Liver (tissue), 9 donors: ENCODE results near the gene SLC6A3. TPM values are rescaled to one million over a fixed set of nuclear protein-coding genes. Genes with fewer than 3 reads are reported as not detected.

ENCODE experiments used
- DNase-seq: peaks from one replicate; pipeline ENCODE4 v3.0.0-alpha.2; 2017; ENCODE audit warnings: low spot score
- H3K27ac ChIP-seq, 2 donors: one replicate each; pipeline ENCODE4 v1.7.0; 2013; ENCODE audit warnings: inconsistent platforms in 2 of 2, low read length in 2 of 2, control low read depth in 1 of 2, low read depth in 1 of 2, mild to moderate bottlenecking in 1 of 2
- H3K27me3 ChIP-seq, 4 donors: one replicate each; pipeline versions ENCODE4 v1.6.1 to v1.7.0; 2013; ENCODE audit warnings: low read length in 3 of 4, inconsistent platforms in 1 of 4, mild to moderate bottlenecking in 1 of 4, moderate library complexity in 1 of 4; ENCODE audit not compliant: control insufficient read depth in 4 of 4, insufficient read depth in 4 of 4
- H3K36me3 ChIP-seq, 4 donors: one replicate each; pipeline versions ENCODE4 v1.6.1 to v1.7.0; 2013; ENCODE audit warnings: low read length in 3 of 4, mild to moderate bottlenecking in 3 of 4, low read depth in 1 of 4, moderate library complexity in 1 of 4; ENCODE audit not compliant: control insufficient read depth in 4 of 4, insufficient read depth in 3 of 4
- H3K4me1 ChIP-seq, 4 donors: one replicate each; pipeline versions ENCODE4 v1.6.1 to v1.7.0; 2013; ENCODE audit warnings: low read length in 3 of 4, mild to moderate bottlenecking in 3 of 4, moderate library complexity in 1 of 4; ENCODE audit not compliant: control insufficient read depth in 4 of 4, insufficient read depth in 4 of 4
- H3K4me3 ChIP-seq, 3 donors: one replicate each; pipeline versions ENCODE4 v1.6.1 to v1.7.0; 2013; ENCODE audit warnings: low read length in 3 of 3, control low read depth in 1 of 3, low read depth in 1 of 3, mild to moderate bottlenecking in 1 of 3
- H3K9ac ChIP-seq, 2 donors: one replicate each; pipeline ENCODE4 v1.7.0; 2013; ENCODE audit warnings: low read length in 2 of 2, mild to moderate bottlenecking in 2 of 2, moderate library complexity in 2 of 2, control low read depth in 1 of 2, low read depth in 1 of 2
- H3K9me3 ChIP-seq, 4 donors: one replicate each; pipeline versions ENCODE4 v1.6.1 to v1.7.0; 2013; ENCODE audit warnings: low read length in 3 of 4; ENCODE audit not compliant: control insufficient read depth in 4 of 4
- ATF3 ChIP-seq: IDR thresholded peaks from 2 replicates; pipeline ENCODE4 v1.6.1; 2016; ENCODE audit warnings: antibody characterized with exemption
- CTCF ChIP-seq: fragments of 150-350 bp; IDR thresholded peaks from 2 replicates; pipeline ENCODE4 v1.5.1; 2017; ENCODE audit warnings: improper control_type of control experiment, low read depth, low read length; ENCODE audit not compliant: missing input control
- EGR1 ChIP-seq, 2 donors: IDR thresholded peaks; 2 replicates each; pipeline ENCODE4 v1.6.1; 2016 to 2018; ENCODE audit warnings: antibody characterized with exemption in 2 of 2, low read depth in 2 of 2
- FOXA1 ChIP-seq: IDR thresholded peaks from 2 replicates; pipeline ENCODE4 v1.6.1; 2016; ENCODE audit warnings: antibody characterized with exemption
- FOXA2 ChIP-seq: IDR thresholded peaks from 2 replicates; pipeline ENCODE4 v1.6.1; 2016; ENCODE audit warnings: antibody characterized with exemption
- GABPA ChIP-seq, 2 donors: IDR thresholded peaks in 1 of 2; conservative IDR thresholded peaks in 1 of 2; 2 replicates each; pipeline ENCODE4 v1.6.1; 2016; ENCODE audit warnings: antibody characterized with exemption in 2 of 2, mild to moderate bottlenecking in 1 of 2, moderate library complexity in 1 of 2
- HNF4A ChIP-seq, 2 donors: conservative IDR thresholded peaks; 2 replicates each; pipeline ENCODE4 v1.6.1; 2016; ENCODE audit warnings: antibody characterized with exemption in 2 of 2, mild to moderate bottlenecking in 2 of 2
- HNF4G ChIP-seq: IDR thresholded peaks from 2 replicates; pipeline ENCODE4 v1.6.1; 2016; ENCODE audit warnings: antibody characterized with exemption
- JUND ChIP-seq, 2 donors: IDR thresholded peaks; 2 replicates each; pipeline ENCODE4 v1.6.1; 2016; ENCODE audit warnings: antibody characterized with exemption in 2 of 2
- MAX ChIP-seq: IDR thresholded peaks from 2 replicates; pipeline ENCODE4 v1.6.1; 2016; ENCODE audit warnings: antibody characterized with exemption
- NR2F2 ChIP-seq: IDR thresholded peaks from 2 replicates; pipeline ENCODE4 v1.6.1; 2016; ENCODE audit warnings: antibody characterized with exemption
- RAD21 ChIP-seq, 2 donors: IDR thresholded peaks; 2 replicates each; pipeline ENCODE4 v1.6.1; 2016; ENCODE audit warnings: antibody characterized with exemption in 2 of 2, mild to moderate bottlenecking in 2 of 2
- REST ChIP-seq: IDR thresholded peaks from 2 replicates; pipeline ENCODE4 v1.6.1; 2016; ENCODE audit warnings: antibody characterized with exemption, mild to moderate bottlenecking
- RXRA ChIP-seq, 2 donors: IDR thresholded peaks; 2 replicates each; pipeline ENCODE4 v1.6.1; 2017 to 2018; ENCODE audit warnings: antibody characterized with exemption in 2 of 2, mild to moderate bottlenecking in 1 of 2
- SP1 ChIP-seq: IDR thresholded peaks from 2 replicates; pipeline ENCODE4 v1.6.1; 2018; ENCODE audit warnings: antibody characterized with exemption, mild to moderate bottlenecking
- TAF1 ChIP-seq: conservative IDR thresholded peaks from 2 replicates; pipeline ENCODE4 v1.6.1; 2016; ENCODE audit warnings: antibody characterized with exemption, mild to moderate bottlenecking
- YY1 ChIP-seq: IDR thresholded peaks from 2 replicates; pipeline ENCODE4 v1.6.1; 2016; ENCODE audit warnings: antibody characterized with exemption, mild to moderate bottlenecking
- ZBTB33 ChIP-seq: IDR thresholded peaks from 2 replicates; pipeline ENCODE4 v1.6.1; 2016; ENCODE audit warnings: antibody characterized with exemption
- WGBS: extraction: QIAGEN DNeasy Blood & Tissue Kit; methylation state at CpG from one replicate; pipeline ENCODE4 v1.1.7; 2013; 5-methylcytosine and 5-hydroxymethylcytosine counted together
- polyA plus RNA-seq, 2 donors: library from polyadenylated mRNA; stranded (reverse) in 1 of 2; unstranded in 1 of 2; fragments of 200-250 nt in 1 of 2; fragments of >200 nt in 1 of 2; fragmentation: Nextera tagmentation in 1 of 2; extraction: Ambion mirVana in 1 of 2; gene quantifications; one replicate each; pipeline versions ENCODE4 v1.2.1 to v1.2.3, GENCODE V29; 2013 to 2015
- total RNA-seq, 2 donors: library from RNA; depleted of rRNA; stranded (reverse); fragments of >200 nt; gene quantifications; one replicate each; pipeline ENCODE4 v1.2.3, GENCODE V29; 2014
- donor health status: healthy.
- donor health status: healthy.
- donor health status: healthy.
- donor health status: healthy.
- donor health status: healthy.

The SLC6A3 gene
- total and polyA plus RNA-seq, 4 donors: not detected

GRCh38 chr5:1470762-1471211 is 25.5 kb upstream of the SLC6A3 start:
- Histone ChIP-seq H3K9me3 (no peaks in the 10 kb centered on the region), H3K36me3 (no peaks in the 10 kb centered on the region), H3K27me3 (no peaks in the 10 kb centered on the region), H3K4me3 (no peak overlapping the region), H3K4me1 (peaks cover 3 to 10% (median 5%) of the 10 kb centered on the region in 4 donors), H3K27ac (no peak overlapping the region), H3K9ac (no peak overlapping the region)
- DNase-seq: peak; percentile 56
- TF ChIP-seq RAD21 (IDR thresholded peaks at IDR 0.05) (peak; percentile 30 to 52), JUND (IDR thresholded peaks at IDR 0.05) (no peak), SP1 (peak; percentile 63), MAX (no peak), RXRA (IDR thresholded peaks at IDR 0.05) (peak; percentile 85 to 88), HNF4G (no peak), FOXA2 (no peak), YY1 (no peak), NR2F2 (no peak), REST (peak; percentile 3), HNF4A (conservative IDR thresholded peaks at IDR 0.05) (peak; percentile 75)
- WGBS: 36% methylated on average over 18 of the region's 18 CpGs

- Histone ChIP-seq H3K27ac (no peak overlapping the region), H3K36me3 (peaks cover 0 to 2% (median 1%) of the 10 kb centered on the region in 4 donors), H3K27me3 (no peaks in the 10 kb centered on the region), H3K9ac (no peak overlapping the region), H3K4me3 (no peak overlapping the region), H3K9me3 (no peaks in the 10 kb centered on the region), H3K4me1 (peaks cover 3 to 10% (median 5%) of the 10 kb centered on the region in 4 donors)
- 94% methylated on average over 28 of the region's 28 CpGs for WGBS
- TF ChIP-seq RAD21 (IDR thresholded peaks at IDR 0.05) (no peak), FOXA2 (no peak), TAF1 (no peak), REST (no peak), ZBTB33 (no peak), YY1 (no peak), JUND (IDR thresholded peaks at IDR 0.05) (no peak), GABPA (IDR thresholded peaks at IDR 0.05 in 1 of 2, conservative IDR thresholded peaks at IDR 0.05 in 1 of 2) (no peak), MAX (no peak), HNF4G (no peak), NR2F2 (no peak), ATF3 (no peak), HNF4A (conservative IDR thresholded peaks at IDR 0.05) (no peak), SP1 (no peak), RXRA (IDR thresholded peaks at IDR 0.05) (no peak), FOXA1 (no peak), CTCF (no peak), EGR1 (IDR thresholded peaks at IDR 0.05; ENCODE audit: low read depth in 2 of 2) (no peak)
- no peak for DNase-seq
These were observed 23.6 kb upstream of the SLC6A3 start for GRCh38 chr5:1468629-1469527.
